Fibroblast of upper back skin (primary cell): ENCODE data around the gene PHACTR2.
"Not testable (repeated sequence)": the region's sequence is repeated elsewhere in the genome, so short reads cannot be mapped to it uniquely, and the experiment has no call there.

ENCODE experiments used
- DNase-seq: peaks from one replicate; pipeline ENCODE4 v3.0.0-alpha.2; 2013

The PHACTR2 gene

DNA sequence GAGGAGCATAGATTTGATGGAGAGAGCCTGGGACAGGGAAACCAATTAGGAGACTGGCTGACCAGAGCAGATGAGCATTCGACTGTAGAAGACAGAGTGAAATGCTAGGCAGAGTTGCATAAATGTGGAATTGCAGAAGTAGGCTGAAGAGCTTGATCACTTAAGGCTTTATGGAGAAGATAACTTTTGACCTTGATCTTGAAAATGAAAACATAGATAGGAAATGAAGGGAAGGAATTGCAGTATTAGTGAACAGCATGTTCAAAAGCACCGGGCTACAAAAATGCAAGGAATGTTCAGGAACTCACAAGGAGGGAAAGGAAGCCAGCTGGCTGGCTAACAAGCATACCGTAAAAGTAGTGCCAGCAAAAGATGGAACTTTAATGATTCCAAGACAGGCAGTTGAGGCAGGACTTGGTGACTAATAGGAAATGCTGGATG is 144.8 kb downstream of the PHACTR2 start:
- peak; percentile 85 for DNase-seq

DNA sequence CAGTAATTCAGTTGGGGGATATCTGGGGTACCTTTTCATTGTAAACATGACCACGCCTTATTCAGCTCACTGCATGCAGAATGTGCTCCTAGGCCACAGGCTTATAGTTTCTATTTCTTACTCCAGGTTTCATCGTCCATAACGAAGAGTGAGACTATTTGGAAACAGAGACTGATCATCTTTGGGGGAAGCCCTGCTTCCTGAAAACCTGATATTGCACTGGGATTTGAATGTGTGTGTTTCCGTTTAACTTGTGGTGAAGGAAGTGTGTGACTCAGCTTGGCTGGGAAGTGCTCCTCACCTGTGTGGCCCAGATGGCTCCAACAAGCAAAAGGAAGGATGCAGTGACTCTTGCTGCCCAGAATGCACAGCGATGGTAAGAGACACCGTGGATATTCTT is 145.8 kb downstream of the PHACTR2 start:
- peak; percentile 60 for DNase-seq

DNA sequence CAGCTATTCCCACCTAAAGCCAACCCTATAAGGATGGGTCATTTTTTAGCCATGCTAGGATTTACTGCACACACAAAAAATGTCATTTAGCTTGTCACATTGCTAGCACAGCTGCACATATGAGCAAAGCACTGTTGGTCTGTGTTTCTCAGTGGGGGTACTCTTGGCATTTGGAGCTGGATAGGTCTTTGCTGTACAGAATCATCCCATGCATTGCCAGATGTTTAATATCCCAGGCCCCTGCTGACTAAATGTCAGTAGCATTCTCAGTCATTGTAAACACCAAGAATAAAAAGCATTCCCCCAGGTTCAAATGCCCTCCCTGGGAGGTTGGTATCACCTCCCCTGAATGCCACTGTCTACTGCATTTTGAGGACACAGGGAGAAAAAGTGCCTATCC is 150.8 kb downstream of the PHACTR2 start:
- DNase-seq: no peak

DNA sequence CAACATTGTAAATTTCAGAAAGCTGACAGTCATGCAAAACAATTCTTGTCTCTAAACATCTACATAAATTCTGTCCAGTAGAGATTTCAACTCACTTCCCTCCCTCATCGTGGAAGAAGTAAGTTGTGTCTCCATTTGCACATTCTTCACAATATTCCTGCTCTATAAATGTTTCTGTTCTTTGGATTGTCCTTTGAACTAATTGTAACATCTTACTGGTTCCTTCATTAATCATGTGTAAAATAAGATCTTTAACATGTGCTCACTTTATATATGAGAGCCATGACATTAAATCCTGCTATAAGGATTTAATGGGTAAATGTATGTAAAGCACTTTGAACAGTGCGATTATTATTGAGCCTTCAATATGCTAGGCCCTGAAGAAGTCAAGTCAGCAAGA is 158.4 kb downstream of the PHACTR2 start:
- DNase-seq: no peak

DNA sequence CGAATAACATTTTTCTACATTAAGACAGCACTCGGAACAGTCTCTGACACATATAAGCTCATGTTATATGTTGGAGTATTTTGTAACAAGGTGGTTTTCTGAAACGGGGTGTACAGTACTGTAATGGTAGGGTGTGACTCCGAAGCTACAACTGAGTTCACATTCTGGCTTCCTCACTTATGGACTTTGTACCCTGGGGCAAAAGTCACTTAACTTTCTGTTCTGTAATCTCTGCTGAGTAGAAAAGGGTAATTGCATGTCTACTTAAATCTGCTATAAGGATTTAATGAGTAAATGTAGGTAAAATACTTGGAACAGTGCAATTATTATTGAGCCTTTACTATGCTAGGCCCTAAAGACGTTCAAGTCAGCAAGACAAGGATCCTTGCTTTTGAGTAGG is 160.6 kb downstream of the PHACTR2 start:
- no peak for DNase-seq

DNA sequence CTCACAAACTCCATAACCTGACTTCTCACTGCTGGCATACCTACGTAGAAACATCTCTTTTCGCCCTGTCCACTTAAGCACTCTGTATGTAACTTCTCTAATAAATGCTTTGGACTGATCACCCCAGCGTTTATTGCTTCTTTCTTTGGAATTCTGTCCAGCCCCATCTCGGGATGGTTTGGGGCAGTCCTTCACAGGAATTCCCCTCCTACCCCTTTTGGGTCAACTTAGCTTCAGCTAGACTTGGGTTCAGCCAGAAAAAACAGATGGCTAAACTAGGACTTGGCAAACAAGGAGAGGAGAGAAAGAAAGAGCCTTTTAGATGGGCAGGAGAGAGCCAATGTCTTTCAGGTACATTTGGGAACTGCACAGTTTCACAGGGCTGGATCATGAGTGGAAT is 161.4 kb downstream of the PHACTR2 start:
- no peak for DNase-seq

DNA sequence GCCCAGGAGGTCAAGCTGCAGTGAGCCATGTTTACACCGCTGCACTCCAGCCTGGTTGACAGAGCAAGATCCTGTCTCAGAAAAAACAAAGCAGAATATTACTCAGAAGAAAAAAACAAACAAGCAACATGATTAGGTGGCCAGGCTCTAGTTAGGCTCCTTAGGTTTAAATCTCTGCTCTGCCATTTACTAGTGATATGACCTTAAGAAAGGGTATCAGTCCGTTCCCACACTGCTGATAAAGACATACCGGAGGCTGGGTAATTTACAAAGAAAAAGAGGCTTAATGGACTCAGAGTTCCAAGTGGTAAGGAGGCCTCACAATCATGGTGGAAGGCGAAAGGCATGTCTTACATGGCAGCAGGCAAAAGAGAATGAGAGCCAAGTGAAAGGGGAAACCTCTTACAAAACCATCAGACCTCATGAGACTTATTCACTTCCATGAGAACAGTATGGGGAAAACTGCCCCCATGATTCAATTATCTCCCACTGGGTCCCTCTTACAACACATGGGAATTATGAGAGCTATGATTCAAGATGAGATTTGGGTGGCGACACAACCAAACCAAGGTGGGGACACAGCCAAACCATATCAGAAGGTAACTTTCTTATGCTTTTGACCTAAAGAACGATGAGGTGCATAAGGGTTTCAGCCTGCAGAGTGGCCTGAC is 163.0 kb downstream of the PHACTR2 start:
- no peak for DNase-seq

DNA sequence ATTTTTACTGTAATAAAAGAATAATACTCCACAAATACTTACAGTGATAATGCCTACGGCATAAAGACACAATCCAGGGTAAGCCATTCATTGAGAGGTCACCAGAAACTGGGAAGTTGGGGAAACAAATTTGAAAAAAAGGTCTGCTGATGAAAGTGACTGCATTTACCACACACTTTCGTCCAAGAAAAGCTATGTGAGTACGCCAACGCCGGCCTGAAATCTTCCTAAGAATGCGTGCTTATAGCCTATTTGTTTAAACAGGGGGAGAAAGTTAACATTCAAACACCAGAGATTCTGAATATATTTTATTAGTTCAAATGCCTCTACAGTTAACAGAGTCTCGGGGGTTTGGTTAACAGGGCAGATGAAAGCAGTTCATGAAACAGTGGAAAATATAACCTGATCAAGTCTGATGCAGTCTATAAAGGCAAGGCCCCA is 164.7 kb downstream of the PHACTR2 start:
- no peak for DNase-seq

DNA sequence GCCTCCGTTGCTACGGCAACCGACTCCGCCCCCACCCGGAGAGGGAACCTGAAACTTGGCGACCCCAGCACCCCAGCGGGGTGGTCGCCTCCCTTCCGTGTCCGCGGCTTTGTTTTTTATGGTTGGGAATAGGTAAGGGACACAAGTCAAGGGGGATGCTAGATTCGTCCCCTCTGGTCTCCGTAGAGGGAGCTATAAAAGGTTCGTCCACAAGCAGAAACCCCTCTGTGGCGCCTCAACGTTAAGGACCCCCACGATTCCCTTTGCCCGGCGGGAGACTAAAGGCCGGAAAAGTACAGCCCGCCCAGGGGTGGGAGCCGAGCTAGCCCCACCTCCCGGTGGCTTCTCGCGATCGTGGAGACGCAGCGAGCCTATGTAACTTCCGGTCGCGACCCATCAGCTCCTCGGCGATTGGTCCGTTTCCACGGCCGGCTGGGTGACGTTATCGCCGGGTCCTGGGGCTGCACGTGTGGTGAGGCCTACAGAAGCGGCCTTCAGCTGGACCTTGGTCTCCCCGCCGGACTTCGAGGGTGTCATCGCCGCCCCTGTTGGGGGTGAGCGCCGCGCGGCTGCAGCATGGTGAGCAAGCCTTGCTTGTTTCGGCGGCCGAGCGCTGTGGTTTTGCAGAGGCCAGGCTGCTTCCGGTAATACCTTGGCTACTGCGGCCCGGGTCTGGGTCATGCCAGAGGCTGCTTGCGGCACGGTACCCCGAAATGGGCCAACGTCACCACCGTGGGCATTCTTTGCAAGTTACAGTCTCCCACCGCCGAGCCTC is 165.3 kb downstream of the PHACTR2 start, which contains the start of gene LTV1:
Gene LTV1, plus strand, starts transcription at position 437 of the 775 bp plus-strand sequence. Its CDS starts 140 bp downstream, at position 577.
- peak; percentile 97 for DNase-seq

DNA sequence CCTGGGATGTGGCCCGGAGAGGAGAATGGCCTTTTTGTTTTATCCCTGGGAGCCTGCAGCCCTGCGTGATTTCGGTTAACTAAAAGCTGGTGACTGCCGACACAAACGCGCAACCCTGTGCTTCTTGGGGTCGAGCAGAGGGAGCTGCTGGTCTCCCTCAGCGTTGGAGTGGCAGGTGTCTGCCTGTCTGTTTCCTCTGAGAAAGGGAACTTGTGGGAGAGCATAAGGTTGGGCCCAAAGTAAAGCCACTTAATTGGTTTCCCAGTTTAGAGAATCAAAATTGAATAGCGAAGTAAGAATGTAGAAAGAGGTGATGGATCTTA is 165.9 kb downstream of the PHACTR2 start:
- no peak for DNase-seq

DNA sequence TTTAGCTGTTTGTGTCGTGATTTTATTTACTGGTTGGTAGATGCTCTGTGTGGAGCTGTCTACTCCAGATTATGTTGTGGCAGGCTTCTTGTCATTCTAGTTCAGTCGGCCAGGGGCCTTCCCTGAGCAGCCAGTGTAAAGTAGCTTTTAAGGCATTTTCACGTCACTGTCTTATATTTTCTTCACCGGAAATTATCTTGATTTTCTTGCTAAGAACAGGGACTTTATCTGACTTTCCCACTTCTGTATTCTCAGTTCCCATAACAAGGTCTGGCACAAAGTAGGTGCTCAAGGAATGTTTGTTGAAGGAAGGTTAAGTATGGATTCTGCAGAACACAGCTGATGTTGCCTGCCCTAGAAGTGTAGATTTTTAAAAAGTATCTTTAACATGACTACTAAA is 166.2 kb downstream of the PHACTR2 start:
- no peak for DNase-seq

DNA sequence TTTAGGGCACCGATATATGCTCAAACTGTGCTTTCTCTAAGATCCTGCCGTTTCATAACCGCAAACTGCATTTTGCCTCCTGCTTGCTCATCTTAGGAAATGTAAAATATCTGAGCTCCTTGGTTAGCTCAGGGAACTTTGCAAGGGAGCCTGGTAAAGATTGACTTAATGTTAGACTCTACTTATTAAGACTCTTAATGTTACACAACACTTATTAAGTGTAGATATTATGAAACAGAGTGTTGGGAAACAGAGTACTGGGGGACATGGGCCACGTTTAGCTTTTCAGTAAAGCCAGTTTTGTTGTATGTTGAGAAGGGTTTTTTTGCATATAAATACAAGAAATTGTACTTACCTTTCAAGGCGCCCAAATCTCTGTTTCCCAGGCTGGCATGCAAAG is 167.3 kb downstream of the PHACTR2 start:
- DNase-seq: no peak

DNA sequence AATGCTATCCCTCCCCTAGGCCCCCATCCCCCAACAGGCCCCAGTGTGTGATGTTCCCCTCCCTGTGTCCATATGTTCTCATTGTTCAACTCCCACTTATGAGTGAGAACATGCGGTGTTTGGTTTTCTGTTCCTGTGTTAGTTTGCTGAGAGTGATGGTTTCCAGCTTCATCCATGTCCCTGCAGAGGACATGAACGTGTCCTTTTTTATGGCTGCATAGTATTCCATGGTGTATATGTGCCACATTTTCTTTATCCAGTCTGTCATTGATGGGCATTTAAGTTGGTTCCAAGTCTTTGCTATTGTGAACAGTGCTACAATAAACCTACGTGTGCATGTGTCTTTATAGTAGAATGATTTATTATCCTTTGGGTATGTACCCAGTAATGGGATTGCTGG is 173.9 kb downstream of the PHACTR2 start:
- DNase-seq: not testable (repeated sequence)

DNA sequence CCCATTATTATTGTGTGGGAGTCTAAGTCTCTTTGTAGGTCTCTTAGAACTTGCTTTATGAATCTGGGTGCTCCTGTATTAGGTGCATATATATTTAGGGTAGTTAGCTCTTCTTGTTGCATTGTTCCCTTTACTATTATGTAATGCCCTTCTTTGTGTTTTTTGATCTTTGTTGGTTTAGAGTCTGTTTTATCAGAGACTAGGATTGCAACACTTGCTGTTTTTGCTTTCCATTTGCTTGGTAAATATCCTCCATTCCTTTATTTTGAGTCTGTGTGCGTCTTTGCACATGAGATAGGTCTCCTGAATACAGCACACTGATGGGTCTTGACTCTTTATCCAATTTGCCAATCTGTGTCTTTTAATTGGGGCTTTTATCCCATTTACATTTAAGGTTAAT is 177.3 kb downstream of the PHACTR2 start:
- not testable (repeated sequence) for DNase-seq

DNA sequence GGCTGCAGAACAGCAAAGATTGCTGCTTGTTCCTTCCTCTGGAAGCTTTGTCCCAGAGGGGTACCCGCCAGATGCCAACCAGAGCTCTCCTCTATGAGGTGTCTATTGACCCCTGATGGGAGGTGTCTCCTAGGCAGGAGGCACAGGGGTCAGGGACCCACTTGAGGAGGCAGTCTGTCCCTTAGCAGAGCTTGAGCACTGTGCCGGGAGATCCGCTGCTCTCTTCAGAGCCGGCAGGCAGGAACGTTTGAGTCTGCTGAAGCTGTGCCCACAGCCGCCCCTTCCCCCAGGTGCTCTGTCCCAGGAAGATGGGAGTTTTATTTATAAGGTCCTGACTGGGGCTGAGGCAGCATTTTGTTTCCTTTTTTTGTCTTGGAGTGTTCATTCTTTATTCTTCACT is 179.0 kb downstream of the PHACTR2 start:
- DNase-seq: not testable (repeated sequence)

DNA sequence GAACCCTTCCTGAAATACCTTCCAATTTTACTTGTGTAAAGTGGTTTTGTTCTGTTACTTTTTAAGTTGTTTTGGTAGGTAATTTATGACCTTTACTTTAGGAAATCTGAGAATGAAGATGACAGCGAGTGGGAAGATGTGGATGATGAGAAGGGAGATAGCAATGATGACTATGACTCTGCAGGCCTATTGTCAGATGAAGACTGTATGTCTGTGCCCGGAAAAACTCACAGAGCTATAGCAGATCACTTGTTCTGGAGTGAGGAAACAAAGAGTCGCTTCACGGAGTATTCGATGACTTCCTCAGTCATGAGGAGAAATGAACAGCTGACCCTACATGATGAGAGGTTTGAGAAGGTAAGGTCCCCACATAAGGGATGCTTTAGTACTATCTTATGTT is 179.9 kb downstream of the PHACTR2 start:
- no peak for DNase-seq

DNA sequence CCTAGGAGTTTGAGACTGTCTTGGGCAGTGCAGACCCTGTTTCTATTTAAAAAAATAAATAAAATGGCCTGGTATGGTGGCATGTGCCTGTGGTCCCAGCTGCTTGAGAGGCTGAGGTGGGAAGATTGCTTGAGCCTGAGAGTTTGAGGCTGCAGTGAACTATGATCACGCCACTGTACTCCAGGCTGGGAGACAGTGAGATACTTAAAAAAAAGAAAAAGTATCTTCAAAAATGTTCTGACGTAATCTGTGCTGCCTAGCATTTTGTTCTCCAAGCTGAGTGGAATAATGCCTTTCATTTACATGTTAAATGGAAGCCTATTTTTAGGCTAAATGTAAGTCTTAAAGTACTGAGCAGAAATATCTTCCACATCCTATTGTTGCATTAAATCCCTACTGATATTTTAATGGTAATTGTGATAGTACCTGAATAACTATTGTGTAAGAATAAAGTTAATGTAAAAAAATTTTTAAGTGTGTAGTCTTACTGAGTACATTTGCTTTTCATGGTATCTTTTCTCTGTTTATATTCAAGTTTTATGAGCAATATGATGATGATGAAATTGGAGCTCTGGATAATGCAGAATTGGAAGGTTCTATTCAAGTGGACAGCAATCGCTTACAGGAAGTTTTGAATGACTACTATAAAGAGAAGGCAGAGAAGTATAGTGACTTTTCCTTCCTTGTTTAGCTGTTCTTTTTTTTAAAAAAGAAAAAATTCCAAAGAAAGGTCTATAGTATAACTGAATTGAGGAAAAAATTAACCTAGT is 182.3 kb downstream of the PHACTR2 start:
- no peak for DNase-seq

DNA sequence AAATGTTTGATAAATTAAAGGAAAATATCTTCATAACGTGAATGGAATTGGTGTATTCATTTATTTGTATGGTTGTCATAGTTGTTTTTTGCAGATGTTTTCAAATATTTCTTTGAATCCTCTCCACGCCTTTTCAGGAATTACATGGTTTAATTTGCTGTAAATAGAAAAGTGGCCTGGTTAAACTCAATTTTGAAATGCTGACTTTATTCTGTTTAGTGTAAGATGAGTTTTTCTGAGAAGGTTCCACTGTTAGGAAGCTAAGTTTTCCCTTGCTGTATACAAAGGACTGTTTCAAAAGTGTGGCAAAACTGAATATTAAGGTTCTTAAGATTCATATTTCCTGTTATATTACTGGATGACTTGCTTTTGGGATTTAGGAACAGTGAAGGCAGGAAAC is 186.0 kb downstream of the PHACTR2 start:
- no peak for DNase-seq

DNA sequence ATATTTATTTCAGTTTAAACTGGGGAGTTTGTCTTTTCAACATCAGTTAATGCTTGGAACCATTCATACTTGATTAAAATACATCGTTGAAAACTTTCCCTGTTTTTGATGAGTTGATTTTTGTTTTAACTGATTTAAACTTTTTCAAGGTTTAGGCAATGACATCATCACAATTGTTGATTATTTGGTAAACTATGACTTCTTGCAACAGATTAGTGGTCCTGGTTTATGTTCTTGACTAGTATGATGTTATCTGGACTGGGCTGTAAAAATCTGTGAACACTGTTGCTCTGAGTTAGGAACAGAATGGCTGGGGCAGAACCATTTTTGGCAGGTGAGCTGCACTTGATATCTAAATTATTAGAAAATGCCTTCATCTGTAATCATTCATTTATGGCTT is 186.5 kb downstream of the PHACTR2 start, which contains the start of gene ZC2HC1B:
Gene ZC2HC1B, plus strand, starts transcription at position 241 of the 400 bp plus-strand sequence. Its CDS starts 66 bp downstream, at position 307.
- no peak for DNase-seq

DNA sequence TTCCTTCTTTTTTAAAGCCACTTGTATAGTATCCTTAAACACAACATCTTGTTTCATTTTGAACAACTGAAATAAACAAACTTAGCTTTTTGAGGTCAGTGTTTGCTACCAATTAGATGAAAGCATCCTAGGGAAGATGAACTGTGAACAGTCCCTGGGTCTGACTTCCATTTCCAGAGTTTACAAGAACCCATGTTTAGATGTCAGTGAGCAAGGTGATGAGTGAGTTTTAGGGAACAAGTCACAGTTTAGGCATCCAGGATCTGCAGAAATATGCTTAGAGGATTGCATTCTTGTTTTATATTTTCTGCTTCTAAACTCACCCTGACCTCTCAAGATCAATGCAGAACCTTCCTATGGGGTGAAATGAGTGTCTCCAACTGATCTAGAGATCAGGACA is 189.5 kb downstream of the PHACTR2 start:
- DNase-seq: peak; percentile 7

DNA sequence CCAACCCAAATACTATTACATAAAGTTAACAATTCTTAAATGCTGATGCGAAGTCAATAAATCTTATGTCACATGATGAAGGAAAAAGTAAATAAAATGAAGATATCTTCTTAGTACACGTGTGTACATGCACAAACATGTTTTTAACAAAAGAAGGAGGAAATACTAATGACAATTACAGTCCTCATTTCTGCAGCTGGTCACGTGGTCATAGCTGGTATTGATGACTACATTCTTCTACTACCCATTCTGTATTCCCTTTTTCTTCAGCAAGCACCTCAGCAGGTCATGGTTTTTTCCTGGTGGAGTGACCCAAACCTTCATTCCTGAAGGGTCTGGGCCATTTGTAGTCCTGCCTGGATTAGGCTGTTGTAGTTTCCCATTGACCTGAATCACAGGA is 191.0 kb downstream of the PHACTR2 start:
- not testable (repeated sequence) for DNase-seq

DNA sequence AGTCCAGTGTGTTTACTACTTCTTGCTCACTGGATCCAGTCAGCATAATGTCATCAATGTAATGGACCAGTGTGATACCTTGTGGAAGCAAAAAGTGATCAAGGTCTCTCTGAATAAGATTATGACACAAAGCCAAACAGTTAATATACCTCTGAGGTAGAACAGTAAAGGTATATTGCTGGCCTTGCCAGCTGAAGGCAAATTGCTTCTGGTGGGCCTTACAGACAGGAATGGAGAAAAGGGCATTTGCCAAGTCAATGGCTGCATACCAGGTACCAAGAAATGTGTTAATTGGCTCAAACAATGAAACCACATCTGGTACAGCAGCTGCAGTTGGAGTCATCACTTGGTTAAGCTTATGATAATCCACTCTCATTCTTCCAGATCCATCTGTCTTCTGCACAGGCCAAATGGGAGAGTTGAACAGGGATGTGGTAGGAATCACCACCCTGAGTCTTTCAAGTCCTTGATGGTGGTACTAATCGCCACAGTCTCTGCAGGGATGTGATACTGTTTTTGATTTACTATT is 193.5 kb downstream of the PHACTR2 start:
- not testable (repeated sequence) for DNase-seq

DNA sequence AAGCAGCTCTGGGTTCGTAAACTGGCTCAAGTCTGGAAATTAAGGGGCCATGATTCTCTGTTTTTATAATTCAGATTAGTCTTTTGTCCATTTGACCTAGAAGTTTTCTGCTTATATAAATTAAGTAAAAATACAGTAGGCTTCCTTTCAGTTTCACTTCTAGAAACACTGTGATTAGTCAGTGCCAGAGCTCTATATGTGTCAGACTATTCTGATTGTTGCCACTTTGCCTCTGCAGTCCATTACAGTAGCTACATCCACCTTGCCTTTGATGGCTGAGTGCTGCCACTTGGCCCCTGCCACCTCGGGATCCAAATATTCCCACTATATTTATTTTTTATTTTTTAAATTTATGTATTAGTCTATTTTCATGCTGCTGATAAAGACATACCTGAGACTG is 194.4 kb downstream of the PHACTR2 start:
- DNase-seq: no peak
